Fibroblast of skin of left biceps (primary cell): ENCODE data around the gene GTF3C4.
"Not testable (repeated sequence)": the region's sequence is repeated elsewhere in the genome, so short reads cannot be mapped to it uniquely, and the experiment has no call there.

Experiments
- DNase-seq, 2 experiments: peaks; one replicate each; pipeline ENCODE4 v3.0.0-alpha.2; 2013; ENCODE audit warnings: low read depth in 2 of 2

GTF3C4 gene

DNA sequence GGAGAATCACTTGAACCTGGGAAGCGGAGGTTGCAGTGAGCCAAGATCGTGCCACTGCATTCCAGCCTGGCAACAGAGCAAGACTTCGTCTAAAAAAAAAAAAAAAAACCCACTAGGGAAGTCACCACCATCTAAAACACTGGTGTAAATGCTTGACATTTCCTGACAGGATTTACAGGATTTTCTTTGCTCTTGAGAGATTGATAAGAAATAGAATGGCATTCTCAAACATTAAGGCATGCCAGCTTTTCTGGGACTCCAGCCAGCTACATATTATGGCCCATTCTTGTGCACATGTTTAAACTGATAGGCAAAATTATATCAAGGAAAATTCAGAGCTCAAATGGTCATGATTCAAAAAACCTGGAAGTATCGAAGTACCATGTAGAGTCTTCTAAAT lies 28.7 kb downstream of the GTF3C4 start:
- DNase-seq: no peak

DNA sequence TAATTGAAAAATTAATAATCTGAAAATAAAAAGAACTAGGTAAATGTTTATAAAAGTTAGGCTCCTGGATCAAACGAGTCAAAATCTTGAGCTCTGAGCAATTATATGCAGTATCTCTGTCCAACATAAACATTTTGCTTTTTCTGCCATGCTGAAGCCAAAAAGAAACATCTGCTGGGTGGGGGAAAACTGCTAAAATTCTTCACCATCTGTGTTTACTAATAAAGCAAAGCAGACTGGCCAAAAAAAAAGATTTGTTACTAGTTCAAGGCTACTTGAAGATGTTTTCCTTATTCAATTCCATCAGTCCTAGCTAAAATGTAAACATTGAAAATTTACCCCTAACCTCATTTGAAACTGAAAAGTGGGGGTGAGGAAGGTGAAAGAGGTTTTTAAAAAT lies 29.7 kb downstream of the GTF3C4 start:
- DNase-seq: no peak

DNA sequence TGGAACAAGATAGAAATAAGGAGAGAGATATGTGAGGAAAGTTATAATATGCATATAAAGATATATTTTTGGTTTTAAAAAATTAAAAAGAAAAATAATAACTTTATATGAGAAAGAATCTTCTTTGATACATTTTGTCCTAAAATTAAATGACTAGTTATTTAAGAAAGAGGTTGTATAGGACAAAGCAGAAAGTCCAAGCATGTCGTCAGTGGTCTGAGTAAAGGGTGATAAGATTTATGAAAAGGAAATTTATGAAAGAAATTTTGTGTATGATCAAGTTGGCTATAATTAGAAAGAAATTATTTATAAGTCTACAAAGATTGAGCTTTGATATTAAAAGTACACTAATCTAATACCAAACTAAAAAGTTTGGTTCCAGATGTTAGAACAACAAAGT lies 32.0 kb downstream of the GTF3C4 start:
- no peak for DNase-seq

DNA sequence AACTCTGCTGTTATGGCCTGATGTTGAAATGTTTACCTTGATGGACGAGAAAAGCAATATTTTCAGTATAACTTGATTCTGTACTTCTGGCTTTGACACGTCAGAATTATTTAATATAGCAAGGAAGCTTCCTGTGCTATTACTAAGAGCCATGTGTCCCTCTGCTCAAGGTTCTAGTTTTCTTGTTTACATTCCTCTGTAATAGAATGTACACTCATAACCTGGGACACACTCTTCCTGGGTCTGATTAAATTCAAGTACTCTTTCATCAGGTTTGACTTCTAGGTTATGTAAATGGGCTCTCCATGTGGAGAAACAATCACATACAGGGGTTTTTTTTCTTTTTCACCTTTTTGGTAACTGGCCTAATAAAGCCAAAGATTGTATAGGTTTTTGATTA lies 33.1 kb downstream of the GTF3C4 start:
- no peak for DNase-seq

DNA sequence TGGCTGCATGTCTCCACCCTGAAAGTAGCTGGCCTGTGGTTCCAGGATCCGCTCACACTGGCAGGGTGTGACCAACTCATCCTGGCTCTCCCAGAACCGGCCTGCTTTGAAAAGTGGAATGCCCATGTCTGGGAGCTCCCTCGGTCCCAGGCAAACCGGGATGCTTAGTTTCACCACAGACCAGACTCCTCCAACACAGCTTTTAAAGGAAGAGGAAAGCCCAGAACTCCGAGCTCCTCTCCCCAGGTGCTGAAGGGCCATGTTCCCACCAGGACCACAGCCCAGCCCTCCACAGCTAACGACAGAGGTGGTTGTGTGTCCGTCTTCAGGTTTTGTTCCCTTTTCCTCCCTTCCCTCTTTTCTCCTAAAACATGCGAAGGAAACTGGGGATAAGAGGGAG lies 38.0 kb downstream of the GTF3C4 start:
- no peak for DNase-seq

DNA sequence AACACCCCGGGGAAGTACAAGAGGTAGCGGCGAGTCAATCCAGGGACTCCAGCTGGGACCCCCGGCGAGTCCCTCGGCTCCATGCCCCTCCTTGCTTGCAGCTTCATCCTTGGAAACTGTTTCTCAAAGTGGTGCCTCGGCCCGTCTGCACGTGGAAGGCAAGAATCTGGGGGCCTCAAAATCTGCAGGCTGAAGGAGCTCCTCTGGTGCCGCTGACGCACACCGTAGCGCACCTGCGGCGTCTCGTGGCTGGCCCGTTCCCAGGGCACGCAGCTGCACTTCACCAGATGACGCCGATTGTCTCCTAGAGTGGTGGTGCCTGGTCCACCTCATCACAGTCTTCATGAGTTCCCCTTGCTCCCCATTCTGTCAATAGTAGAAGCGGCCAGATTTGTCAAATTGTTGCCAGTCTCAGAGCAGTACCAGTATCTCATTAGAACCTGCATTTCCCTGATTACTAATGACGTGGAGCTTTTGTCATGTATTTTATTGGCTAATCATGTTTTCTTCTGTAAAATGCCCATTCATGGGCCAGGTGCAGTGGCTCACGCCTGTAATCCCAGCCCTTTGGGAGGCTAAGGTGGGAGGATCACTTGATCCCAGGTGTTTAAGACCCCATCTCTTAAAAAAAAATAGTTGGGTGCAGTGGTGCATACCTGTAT lies 38.6 kb downstream of the GTF3C4 start:
- DNase-seq: no peak

DNA sequence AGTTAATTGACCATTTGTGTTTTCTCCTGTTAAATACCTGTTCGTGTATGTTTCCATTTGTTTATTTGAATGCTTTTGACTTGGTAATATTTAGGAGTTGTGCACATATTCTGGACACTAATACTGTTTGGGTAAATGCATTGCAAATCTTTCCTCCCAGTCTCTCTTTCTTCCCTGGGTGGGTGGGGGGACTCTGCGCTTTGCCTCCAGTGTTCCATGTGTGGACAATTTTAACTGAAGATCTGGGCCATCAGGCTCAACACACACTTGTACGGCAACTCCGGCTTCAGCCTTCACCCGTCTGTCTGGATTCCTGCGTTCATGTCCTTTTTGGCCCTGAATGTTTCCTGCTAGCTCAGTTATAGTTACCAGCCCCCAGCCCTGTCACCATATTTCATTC lies 40.1 kb downstream of the GTF3C4 start:
- DNase-seq: no peak

DNA sequence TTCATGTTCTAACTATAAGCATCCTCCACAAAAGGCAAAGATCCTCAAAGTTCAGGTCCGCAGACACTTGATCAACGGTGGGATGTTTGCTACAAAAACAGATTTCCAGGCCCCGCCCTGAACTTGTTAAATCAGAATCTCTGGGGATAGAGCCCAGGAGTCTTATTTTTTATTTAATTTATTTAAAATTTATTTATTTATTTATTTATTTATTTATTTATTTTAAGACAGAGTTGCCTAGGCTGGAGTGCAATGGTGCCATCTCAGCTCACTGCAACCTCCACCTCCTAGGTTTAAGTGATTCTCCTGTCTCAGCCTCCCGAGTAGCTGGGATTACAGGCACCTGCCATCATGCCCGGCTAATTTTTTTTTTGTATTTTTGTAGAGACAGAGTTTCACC lies 40.9 kb downstream of the GTF3C4 start:
- DNase-seq: not testable (repeated sequence)

DNA sequence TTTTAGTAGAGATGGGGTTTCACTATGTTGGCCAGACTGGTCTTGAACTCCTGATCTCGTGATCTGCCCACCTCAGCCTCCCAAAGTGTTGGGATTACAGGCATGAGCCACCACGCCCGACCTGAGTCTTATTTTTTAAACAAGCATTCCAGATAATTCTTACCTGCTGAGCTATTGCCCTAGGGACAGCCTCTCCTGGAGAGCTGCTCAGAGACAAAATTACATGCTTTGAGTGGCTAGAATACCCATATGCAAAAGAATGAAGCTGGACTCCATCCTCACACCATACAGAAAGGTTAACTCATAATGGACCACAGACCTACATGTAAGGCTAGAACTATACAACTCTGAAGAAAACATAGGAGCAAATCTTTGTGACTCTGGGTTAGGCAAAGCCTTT lies 41.6 kb downstream of the GTF3C4 start:
- no peak for DNase-seq

DNA sequence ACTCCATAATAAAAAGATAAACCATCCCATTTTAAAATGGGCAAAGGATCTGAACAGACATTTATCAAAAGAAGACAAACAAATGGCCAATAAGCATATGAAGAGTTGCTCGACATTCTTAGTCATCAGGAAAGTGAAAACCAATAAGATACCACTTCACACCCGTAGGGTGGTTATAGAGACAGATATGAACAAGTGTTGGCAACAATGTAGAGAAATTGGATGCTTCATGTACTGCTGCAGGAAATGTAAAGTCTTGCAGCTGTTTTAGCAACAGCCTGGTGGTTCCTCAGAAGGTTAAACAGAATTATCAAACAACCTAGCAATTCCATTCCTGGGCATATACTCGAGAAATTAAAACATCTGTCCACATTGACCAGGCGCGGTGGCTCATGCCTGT lies 42.5 kb downstream of the GTF3C4 start:
- no peak for DNase-seq

DNA sequence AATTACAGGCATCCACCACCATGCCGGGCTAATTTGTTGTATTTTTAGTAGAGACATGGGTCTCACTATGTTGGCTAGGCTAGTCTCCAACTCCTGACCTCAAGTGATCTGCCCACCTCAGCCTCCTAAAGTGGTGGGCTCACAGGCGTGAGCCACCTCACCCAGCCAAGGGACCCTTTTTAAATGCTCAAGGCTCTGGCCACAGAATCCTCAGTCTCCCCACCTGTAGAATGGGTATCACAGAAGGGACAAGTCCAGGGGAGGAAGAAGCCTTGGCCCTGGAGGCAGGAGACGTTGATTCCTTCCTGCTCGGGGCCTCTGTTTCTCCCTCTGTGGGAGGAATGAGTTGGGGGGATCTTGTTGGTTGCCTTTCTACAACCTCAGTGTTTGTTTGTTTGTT lies 45.7 kb downstream of the GTF3C4 start:
- DNase-seq: no peak

DNA sequence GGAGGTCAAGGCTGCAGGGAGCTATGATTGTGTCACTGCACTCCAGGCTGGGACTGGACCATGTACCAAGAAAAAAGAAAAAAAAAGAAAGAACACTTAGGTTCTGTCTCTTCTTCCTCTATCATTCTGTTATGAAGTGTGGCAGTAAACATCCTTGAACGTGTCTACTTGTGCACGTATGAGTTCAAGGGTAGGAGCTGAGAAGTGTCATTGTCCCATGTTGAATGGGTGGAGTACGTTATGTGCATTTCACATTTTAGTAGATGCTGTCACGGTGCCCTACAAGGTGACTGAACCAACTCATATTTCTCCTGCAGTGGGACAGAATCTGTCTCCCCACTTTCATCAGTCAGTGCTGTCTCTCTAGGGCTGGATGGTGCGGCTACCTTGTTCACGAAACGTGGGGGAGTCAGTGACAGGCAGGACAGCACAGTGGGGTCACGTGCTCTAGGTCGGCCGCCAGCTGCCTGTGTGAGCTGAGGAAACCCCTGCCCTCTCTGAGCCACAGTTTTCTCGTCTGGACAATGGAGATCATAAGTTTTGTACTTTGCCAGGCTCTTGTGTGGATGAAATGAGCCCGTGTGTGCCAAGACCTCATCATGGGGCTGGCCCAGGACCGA lies 47.2 kb downstream of the GTF3C4 start:
- DNase-seq: no peak

DNA sequence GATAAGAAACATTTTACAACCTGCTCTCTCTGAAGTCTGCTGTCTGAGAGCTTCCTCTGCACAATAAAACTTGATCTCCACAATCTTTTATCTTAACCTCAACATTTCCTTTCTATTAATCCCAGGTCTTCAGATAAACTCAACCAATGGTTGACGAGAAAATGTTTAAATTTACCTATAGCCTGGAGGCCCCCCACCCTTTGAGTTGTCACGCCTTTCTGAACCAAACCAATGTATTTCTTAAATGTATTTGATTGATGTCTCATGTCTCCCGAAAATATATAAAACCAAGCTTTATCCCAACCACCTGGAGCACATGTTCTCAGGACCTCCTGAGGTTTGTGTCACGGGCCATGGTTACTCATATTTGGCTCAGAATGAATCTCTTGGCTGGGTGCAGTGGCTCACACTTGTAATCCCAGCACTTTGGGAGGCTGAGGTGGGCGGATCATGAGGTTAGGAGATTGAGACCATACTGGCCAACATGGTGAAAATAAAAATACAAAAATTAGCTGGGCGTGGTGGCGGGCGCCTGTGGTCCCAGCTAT lies 48.2 kb downstream of the GTF3C4 start:
- DNase-seq: not testable (repeated sequence)

DNA sequence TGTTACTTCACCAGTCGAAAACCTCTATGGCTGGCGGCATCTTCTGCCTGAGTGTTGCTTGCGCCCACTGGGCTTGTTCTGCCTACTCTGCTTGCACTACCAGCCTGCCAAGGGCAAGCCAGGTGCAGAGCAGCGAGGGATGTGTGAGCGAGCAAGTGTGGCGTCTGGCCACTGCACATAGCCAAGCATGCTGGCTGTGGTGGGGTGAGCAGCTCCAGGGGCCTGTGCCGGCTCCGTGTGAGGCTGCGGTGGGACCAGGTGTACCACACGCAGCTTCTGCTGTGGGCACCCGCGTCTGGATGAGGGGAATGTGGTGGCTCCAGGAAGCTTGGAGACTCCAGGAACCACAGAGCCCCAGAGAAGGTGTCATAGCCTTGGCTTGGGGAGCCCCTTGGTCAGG lies 51.4 kb downstream of the GTF3C4 start:
- no peak for DNase-seq

DNA sequence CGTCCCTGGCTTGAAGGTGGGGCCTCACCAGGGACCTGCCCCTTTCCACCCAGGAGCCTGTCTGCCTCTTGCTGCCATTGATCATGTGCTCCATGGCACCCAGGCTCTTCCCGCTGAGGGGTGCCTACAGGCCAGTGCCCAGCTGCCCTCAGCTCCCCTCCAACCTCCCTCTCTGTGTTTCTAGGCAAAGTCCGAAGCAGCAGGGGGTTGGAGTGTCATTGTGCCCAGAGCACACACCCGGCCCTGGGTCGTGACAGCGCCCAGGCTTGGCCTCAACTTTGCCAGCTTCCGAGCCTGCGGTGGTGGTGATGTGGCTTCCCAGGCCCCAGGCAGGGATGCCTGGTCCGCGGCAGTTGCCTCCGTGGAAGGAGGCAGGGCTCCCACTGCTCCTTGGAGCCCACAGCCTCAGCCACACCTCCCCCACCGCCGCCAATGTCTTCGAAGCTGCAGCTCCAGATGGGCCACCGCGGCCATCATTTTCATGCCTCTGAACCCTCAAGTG lies 52.4 kb downstream of the GTF3C4 start:
- DNase-seq: no peak

DNA sequence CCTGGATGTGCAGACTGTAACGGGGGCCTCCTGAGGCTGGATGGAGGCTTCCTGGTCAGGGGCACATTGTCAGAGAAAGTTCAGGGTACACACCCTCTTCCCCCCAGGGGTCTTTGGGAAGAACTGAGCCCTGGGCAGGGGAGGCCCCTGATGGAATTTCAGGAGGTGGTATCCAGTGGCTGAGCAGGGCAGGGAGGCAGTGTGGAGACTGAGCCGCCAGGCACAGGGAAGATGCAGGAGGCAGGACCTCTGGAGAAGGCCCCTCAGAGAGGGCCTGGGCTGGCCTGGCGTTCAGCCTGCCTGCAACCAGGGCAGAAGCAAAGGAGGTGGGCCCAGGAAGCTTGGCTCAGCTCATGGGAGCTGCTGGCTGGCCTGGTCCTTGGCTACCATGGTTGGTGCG lies 53.5 kb downstream of the GTF3C4 start:
- no peak for DNase-seq

DNA sequence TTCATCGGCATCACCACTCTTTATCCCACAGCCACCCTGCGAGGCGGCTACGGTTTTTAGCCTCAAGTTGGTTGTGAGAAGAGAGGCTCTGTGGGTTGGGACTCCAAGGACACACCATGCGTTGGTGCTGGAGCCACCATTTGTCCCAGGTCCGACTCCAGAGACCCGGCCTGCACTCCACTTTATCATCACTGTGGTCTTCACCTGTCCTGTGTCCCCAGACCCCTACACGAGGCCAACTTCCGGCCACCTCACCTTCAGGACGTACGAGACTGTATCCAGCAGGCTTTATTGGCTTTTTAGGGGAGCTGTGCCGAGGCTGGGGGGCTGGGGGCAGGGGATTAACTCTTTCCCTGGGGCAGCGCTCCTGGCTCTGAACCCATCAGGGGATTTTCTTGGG lies 55.0 kb downstream of the GTF3C4 start:
- DNase-seq: no peak

DNA sequence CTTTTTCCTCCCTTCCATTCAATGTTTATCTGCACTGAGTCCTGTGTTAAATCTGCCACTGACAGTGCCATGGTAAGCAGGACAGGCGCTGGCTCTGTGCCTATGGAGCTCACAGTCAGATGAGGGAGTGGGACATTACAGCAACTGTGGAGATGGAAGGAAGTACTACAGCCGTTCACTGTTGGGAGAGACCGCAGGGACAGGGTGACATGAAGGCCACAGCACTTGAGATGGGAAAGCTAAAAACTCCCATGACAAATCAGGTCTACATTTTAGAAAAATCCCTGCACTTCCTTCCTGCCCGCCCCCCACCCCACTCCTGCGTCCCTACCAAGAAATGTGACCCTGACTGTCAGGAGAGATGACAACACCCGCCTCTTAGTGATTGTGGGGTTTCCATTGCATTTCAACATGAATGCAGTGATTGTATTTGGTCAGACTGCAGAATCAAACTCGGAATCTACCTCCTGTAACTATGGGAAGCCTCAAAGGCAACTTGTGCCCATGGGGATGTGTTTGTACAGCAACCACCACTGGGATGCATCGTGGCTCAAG lies 56.4 kb downstream of the GTF3C4 start:
- DNase-seq: no peak

DNA sequence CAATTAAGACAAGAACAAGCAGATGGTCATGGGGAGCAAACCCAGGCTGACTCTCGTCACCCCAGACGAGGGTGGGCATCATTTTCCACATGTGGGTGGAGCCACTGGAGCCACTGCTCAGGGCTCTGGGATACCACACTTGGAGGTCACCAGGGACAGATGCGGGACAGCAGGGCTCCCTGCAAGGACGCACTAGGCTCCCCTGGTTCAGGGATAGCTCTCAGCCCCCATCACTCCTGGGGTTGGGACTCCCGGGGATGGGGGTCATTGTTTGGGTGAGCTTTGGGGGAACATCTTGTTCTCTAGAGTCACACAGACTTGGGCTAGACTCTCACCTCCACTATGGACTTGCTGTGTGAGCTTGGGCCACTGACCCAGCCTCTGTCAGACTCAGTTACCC lies 57.8 kb downstream of the GTF3C4 start:
- DNase-seq: no peak

DNA sequence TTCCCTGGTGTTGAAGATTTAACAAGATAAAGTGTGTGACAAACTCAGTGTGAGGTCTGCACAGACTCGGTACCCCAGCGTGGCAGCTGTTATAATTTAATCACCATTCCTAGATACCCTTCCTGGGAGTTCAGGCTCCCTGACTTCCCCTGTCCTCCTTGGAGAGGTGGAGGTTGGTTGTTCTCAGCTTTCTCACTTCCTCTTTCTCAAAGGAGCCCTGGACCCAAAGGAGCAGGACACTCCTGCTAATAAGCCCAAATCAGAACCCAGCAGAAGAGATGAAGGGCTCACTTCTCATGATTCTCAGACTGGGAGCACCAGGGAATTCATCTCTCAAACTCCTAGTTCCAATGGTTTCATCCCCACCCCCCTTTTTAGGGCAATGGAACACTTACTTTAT lies 58.2 kb downstream of the GTF3C4 start:
- DNase-seq: no peak

DNA sequence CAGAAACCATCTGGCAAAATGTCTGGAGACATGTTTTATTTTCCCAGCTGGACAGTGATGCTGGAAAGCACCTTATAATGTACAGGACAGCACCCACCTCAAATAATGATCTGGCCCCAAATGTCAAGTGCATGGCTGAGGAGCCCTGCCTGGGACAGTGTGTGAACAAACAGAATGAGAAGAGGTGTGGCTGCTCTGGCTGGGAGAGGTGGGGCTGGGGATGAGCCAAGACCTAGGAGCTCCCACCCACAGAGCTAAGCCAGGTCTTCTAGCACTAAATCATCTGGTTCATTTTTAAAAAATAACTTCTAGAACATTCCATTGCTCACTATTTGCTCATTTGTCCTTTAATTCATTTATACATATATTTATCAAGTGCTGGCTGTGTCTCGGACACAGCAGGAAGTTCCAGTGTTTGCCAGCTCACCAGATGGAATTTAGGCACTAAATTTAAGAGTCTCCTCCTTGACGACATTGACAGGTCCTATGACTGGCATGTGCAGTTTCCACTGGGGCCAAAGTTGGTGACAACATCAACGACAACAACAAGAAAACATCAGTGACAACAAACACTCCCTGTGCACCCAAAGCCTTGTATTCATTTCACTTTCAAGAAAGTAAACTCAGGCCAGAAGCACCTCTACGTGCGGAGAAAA lies 59.1 kb downstream of the GTF3C4 start:
- DNase-seq: no peak
